ENCODE results near the gene MATK.
A peak's percentile ranks its signal among the peaks of the same experiment; 100 is the strongest.

GRCh38 chr19:3761382-3762129, 24.6 kb downstream of the MATK start, which contains the start of gene APBA3:
- TF ChIP-seq NFIC (IDR thresholded peaks at IDR 0.05) (no peak), USF1 (IDR thresholded peaks at IDR 0.05) (no peak), REST (IDR thresholded peaks at IDR 0.05; ENCODE audit: low read depth) (no peak), YY1 (IDR thresholded peaks at IDR 0.05; ENCODE audit: low read depth) (peak; percentile 55; the same call in 1 of the 2 replicates), ZBTB7A (IDR thresholded peaks at IDR 0.05; ENCODE audit: low read depth) (peak; percentile 73; the same call in 1 of the 2 replicates), MAX (IDR thresholded peaks at IDR 0.05) (peak; percentile 66; the same call in 1 of the 2 replicates), FOXM1 (IDR thresholded peaks at IDR 0.05; ENCODE audit: borderline replicate concordance, low read depth) (no peak), RAD21 (IDR thresholded peaks at IDR 0.05; ENCODE audit: low read depth) (peak; percentile 38; the same call in 1 of the 2 replicates), TAF1 (IDR thresholded peaks at IDR 0.05; ENCODE audit: low read depth) (peak; percentile 73), TEAD4 (IDR thresholded peaks at IDR 0.05) (no peak), CEBPB (IDR thresholded peaks at IDR 0.05) (no peak), TCF12 (IDR thresholded peaks at IDR 0.05; ENCODE audit: low read depth) (peak; percentile 43; the same call in 1 of the 2 replicates), EP300 (IDR thresholded peaks at IDR 0.05; ENCODE audit: borderline replicate concordance) (no peak)
